WTC11 (cell line): ENCODE measurements around the gene TBKBP1.

Source experiments
- CREB1 ChIP-seq: sonication (generic); formaldehyde crosslinking; IDR thresholded peaks from 2 replicates; pipeline ENCODE4 v1.8.0; 2023; ENCODE audit warnings: mild to moderate bottlenecking, missing genetic modification reagents
- CREM ChIP-seq: sonication (generic); formaldehyde crosslinking; IDR thresholded peaks from 2 replicates; pipeline ENCODE4 v1.8.1; 2022; ENCODE audit warnings: mild to moderate bottlenecking, missing genetic modification reagents, moderate library complexity
- CTCF ChIP-seq: fragments of 200-600 bp; IDR thresholded peaks from 2 replicates; pipeline ENCODE4 v1.8.0; 2022; ENCODE audit warnings: antibody characterized with exemption
- MYBL2 ChIP-seq: sonication (generic); formaldehyde crosslinking; IDR thresholded peaks from 2 replicates; pipeline ENCODE4 v1.8.1; 2023; ENCODE audit warnings: mild to moderate bottlenecking, moderate library complexity, missing genetic modification reagents
- USF1 ChIP-seq: sonication (generic); formaldehyde crosslinking; IDR thresholded peaks from 2 replicates; pipeline ENCODE4 v1.8.0; 2022; ENCODE audit warnings: mild to moderate bottlenecking, missing genetic modification reagents

GRCh38 chr17:47727704-47728036 lies 33.7 kb downstream of the TBKBP1 start:
- TF ChIP-seq CTCF (no peak), CREM (CRISPR knock-in tag) (no peak), MYBL2 (CRISPR knock-in tag) (no peak), USF1 (CRISPR knock-in tag) (no peak), CREB1 (no peak)
